ENCODE measurements around the gene CADPS2.
"Not testable (repeated sequence)": the region's sequence is repeated elsewhere in the genome, so short reads cannot be mapped to it uniquely, and the experiment has no call there.

CADPS2 gene

DNA sequence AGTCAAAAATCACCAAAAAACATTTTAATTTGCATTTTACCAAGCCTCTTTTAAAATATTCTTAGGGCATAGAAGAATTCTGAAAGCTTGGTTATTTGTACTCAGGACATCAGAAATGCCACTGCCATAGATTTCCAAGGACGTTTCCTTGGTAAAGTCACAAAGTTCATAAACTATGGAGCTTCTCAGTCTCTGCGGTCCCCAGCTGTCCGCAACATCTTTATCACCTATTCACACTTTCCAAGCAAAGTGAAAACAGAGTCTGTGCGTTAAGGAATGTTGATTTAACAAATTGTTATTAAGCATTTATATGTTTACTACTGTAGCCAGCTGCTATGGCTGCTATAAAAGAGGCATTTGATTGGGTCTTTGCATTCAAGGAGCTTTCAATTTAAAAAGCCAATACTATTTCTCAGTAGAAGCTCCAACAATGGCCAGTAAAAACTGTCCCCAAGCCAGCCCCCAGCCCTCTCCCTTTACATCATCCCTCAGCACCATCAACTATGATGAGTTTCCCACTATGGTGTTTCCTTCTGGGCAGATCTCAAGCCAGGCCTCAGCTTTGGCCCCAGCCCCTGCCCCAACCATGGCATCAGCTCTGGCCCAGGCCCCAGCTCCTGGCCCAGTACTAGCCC, 36.8 kb downstream of the CADPS2 start:
- DNase-seq: no peak

DNA sequence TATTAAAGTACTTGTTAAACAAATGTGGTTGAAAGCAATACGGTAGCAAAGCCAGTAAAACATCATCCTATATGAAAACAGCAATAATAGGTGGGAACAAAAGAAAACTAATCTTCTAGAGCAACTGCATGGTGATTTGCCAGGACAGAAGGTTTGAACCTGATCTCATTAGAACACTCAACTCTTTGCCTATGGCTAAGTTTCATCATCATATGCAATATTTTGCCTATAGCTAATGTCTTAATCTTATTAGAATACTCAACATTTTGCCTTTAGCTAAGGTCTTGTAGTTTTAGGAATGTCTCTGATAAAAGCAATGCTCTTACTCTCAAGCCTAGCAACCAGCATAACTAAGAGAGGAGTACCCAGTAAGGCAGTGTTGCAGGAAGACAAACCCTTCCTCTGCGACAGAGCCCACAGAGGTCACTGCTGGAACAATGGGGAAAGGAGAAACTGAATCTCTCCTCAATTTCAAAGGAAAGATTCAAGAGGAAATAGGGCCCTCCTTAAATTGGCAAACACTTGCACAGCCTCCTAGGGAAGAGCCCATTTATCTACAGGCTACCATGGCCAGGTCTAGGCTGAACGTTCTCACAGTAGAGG, 38.3 kb downstream of the CADPS2 start:
- no peak for DNase-seq

GRCh38 chr7:122846591-122846990, 39.7 kb downstream of the CADPS2 start:
- DNase-seq: no peak

GRCh38 chr7:122845286-122845685, 41.0 kb downstream of the CADPS2 start:
- no peak for DNase-seq

- DNase-seq: no peak
Observed at GRCh38 chr7:122844191-122844988, 41.9 kb downstream of the CADPS2 start.

- DNase-seq: no peak
Observed at GRCh38 chr7:122842971-122843370, 43.3 kb downstream of the CADPS2 start.

DNA sequence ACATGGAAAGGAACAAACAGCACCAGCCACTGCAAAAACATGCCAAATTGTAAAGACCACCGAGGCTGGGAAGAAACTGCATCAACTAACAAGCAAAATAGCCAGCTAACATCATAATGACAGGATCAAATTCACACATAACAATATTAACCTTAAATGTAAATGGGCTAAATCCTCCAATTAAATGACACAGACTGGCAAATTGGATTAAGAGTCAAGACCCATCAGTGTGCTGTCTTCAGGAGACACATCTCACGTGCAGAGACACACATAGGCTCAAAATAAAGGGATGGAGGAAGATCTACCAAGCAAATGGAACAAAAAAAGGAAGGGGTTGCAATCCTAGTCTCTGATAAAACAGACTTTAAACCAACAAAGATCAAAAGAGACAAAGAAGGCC, 50.0 kb downstream of the CADPS2 start:
- not testable (repeated sequence) for DNase-seq

- DNase-seq: not testable (repeated sequence)
Observed at GRCh38 chr7:122834571-122834942, 51.7 kb downstream of the CADPS2 start.

DNA sequence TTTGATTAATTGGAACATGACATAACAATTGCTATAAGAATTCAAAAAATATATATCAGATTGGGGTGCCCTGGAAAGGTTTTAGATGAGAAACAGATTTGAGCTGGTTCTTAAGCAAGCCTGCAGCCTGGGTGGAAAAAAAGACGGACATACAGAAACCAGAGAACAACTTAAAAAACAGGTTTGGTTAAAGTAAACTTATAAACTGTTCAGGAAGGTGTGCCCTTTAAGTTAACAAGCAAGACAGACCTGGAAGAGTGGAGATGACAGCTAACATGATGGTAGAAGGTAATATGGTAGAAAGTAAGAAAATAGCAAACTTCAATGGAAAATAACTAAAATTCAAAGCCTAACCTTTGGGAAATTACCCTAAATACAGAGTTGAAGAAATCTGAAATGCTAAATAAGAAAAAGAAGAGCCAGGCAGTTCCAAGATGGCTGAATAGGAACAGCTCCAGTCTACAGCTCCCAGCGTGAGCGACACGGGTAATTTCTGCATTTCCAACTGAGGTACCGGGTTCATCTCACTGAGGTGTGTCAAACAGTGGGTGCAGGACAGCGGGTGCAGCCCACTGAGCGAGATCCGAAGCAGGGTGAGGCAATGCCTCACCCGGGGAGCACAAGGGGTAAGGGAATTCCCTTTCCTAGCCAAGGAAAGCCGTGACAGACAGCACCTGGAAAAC, 52.2 kb downstream of the CADPS2 start:
- DNase-seq: no peak

GRCh38 chr7:122831436-122831835, 54.8 kb downstream of the CADPS2 start:
- DNase-seq: no peak

- no peak for DNase-seq
Observed at GRCh38 chr7:122829962-122830361, 56.3 kb downstream of the CADPS2 start.

- no peak for DNase-seq
Observed at GRCh38 chr7:122827763-122828162, 58.5 kb downstream of the CADPS2 start.

DNA sequence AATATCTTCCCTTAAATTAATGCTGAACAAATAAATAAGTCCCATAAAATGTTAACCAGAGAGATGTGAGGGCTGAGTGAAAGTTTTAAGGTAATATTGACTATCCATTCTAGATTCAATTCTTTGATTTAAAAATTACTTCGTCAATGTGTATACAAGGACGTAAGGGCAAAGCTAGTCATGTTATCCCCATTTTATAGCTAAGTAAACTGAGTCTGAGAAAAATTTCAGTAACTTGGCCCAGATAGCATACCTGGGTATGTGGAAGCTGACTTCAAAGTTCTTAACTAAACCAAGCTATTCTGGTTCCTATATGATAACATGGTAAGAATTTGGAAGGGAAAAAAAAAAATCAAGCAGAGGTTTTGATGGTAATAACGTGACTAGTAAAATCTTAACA, 72.4 kb downstream of the CADPS2 start:
- no peak for DNase-seq

DNA sequence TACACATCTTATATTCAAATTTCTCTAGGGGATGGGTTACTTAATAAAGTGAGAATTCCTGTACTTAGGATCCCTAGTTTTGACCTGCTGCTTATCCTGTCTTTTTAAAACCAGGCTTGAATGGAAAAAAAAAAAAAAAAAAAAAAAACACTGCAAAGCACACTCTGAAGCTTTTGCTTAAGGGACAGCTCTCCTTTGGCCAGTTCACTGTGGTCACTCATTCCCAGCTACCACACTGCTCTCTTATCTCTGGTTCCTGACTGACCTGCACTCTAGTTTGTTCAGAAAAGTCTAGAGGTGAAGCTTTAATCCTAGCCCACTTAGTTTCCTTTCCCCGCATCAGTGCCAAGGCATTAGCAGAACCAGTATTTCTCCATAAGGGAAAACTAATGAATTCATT, 82.4 kb downstream of the CADPS2 start:
- no peak for DNase-seq

DNA sequence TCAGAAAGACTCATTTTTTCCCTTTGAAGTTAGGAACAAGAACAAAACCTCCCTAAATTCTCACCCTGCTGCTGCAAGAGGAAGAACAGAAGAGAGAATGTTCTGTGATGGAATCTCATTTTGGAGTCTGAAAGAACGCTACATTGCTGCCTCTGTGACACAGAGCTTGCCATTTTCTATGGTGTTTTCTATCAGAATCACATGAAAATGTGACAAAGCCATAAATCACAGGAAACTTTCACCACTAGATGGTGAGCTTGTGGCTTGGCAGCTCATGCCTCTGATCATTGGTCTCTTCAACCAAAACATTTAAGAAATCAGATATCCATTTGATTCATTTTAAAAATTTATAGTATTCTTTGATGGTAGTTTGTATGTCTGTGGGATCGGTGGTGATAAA, 82.9 kb downstream of the CADPS2 start:
- no peak for DNase-seq

- no peak for DNase-seq
Observed at GRCh38 chr7:122802301-122802751, 83.9 kb downstream of the CADPS2 start.

DNA sequence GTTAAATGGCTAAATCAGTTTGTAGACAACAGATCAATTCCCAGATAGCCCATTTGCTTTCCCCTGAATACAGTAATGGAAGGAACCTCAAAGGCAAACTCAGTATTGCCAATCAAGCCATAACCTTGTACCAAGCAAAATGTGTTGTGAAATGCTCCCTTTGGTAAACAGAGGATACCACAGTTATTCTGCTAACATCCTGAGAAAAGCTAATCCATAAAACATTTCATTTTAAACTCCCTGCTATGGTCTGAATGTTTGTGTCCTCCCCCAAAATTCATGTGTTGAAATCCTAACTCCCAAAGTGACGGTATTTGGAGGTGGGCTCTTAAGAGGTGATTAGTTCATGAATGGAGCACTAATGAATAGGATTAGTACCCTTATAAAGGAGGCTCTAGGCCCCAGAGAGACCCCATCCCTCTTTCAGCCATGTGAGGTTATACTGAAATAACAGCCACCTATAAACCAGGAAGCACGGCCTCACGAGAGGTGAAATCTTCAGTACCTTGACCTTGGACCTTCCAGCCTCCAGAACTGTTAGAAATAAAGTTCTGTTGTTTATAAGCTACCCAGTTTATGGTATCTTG, 94.2 kb downstream of the CADPS2 start:
- no peak for DNase-seq

DNA sequence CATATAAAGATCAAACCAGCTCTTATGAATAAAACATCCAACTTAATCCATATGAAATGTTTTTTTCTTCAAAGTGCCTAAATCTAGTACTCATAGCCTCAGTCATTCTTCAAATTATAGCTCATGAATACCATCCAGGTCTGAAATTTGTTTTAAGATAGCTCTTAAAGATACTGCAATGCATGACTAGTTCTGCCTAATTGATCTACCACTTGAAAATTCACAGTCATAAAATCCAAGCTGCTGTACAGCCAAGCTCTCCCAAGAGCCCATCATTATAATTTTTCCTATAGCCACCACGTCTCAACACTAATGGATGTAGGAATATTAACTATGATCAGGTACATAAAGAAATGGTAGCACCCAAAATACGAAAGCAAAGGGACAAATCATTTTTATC, 95.7 kb downstream of the CADPS2 start:
- DNase-seq: no peak

DNA sequence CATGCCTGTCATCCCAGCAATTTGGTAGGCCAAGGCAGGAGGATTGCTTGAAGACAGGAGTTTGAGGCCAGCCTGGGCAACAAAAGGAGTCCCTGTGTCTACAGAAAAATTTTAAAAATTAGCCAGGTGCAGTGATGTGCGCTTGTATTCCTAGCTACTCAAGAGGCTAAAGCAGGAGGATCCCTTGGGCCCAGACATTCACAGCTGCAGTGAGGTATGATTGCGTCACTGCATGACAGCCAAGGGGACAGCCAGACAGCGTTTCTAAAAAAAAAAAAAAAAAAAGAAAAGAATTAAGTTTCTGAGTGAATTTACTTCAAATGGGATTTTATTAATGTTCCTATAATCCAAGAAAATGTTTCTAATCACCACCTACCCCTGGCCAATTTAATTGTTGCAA, 96.1 kb downstream of the CADPS2 start:
- no peak for DNase-seq

GRCh38 chr7:122789156-122789555, 97.1 kb downstream of the CADPS2 start:
- DNase-seq: no peak

DNA sequence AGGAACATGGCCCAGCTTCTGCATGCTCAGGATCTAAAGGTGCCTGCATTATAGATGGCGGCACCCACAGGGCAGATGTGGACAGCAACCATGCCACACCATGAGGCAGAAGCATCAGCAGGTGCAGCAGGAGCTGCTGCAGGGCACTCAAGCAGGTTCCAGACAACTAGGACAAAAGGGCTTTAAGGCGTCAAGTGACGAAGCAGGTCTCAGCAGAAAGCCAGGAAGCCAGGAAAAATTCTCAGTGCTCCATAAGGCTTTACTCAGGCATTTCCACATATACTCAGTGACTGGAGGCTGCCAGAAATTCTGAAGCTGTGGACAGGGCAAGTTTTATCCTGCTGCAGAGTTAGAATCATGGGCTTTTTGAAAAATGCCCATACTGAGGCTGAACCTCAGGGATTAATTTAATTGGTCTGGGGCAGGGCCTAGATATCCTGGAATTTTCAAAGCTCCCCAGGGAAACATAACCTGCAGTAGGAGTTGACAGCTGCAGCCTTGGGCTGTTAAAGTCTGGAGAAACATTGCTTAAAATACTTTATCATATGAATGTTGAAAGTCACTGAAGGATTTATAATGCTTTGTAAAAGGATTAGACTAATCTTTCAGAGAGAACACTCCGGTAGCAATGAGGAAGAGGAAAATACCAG, 115.4 kb downstream of the CADPS2 start:
- no peak for DNase-seq

DNA sequence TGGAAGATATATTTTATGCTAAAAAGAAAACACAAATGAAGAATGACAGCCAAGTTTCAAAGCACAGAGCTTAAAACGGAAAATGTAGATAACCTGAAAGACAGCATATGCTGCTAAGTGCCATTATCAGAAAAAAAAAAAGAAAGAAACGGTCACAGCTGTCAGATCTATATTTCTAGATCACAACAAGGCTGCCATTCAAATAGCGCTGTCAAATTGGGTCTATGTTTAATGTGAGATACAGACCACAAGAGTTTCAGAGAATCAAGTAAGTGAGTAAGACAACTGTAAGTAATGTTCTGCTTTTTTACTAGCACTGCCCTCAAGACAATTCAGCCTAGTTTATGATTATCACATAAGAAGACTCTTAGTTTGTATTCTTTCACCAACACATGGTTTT, 117.4 kb downstream of the CADPS2 start:
- DNase-seq: no peak

GRCh38 chr7:122767339-122767738, 118.9 kb downstream of the CADPS2 start:
- no peak for DNase-seq
